Thyroid gland (tissue), 4 donors: ENCODE results near the gene HNRNPAB.
"Not testable (repeated sequence)": the region's sequence is repeated elsewhere in the genome, so short reads cannot be mapped to it uniquely, and the experiment has no call there.

Experiments used
- CTCF ChIP-seq, 6 experiments: fragments of 200-600 bp in 3 of 6; fragments of 450-650 bp in 3 of 6; sonication (generic) in 3 of 6; IDR thresholded peaks; one replicate each; pipeline ENCODE4 v1.5.1; 2016 to 2019; ENCODE audit warnings: antibody characterized with exemption in 6 of 6, mild to moderate bottlenecking in 2 of 6, inconsistent platforms in 1 of 6, moderate library complexity in 1 of 6
- POLR2A ChIP-seq, 2 donors: fragments of 450-650 bp; IDR thresholded peaks; one replicate each; pipeline ENCODE4 v1.6.1; 2017; ENCODE audit warnings: antibody characterized with exemption in 2 of 2, mild to moderate bottlenecking in 2 of 2, moderate library complexity in 1 of 2

GRCh38 chr5:178253632-178254031 is 49.3 kb downstream of the HNRNPAB start:
- not testable (repeated sequence) for TF ChIP-seq CTCF, POLR2A (IDR thresholded peaks at IDR 0.05)
